Activated CD8-positive, alpha-beta memory T cell treated with anti-CD3 and anti-CD28 coated beads for 48 hours (primary cell): ENCODE data around the gene LNX2.

Experiments
- DNase-seq, 3 experiments: peaks; one replicate each; pipeline ENCODE4 v3.0.0-alpha.2; 2020; ENCODE audit warnings: low read depth in 2 of 3, low spot score in 2 of 3

Gene LNX2

GRCh38 chr13:27613628-27614027 lies 6.7 kb downstream of the LNX2 start:
- DNase-seq = no peak

DNA sequence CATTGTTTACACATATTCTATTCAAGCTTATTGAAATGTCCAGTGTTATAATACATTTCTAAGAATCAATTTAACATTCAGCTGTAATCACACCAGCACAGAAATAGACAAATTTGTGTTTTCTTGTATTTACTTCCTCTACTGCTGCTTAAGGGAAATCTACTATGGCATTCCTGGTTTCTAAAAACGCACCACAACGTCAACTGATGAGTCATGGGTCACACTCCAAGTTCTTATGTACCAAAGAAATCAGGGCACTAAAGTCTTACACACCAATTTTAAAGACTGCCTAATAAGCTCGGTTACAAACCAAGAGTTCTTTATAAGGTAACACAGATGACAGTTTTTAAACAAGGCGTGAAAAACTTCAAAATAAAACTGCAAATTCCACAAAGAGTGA lies 13.2 kb downstream of the LNX2 start:
- DNase-seq = no peak

DNA sequence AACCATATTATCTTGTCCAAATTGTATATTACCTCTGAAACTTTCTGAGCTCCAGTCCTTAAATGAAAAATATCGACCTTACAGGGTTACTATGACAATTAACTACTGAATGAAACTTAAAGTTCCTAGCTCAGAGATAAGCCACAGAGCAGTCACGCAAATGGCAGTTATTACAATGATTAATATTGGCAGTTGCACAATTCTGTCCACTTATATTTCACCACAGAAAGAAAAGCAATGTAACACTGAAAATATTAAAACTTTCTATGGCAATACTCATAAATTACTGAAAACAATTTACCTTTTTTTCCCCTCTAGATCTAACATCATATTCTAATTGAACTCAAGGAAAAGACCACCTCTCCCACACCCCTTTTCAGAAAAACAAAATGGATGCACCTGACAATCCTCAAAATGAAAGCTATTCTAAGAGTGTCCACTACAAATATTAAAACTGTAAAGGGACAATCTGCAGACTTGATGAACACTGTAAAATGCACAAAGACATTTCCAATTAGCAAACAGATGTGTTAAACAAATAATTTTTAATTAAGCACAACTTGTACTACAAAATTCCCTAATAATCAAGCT lies 14.6 kb downstream of the LNX2 start:
- DNase-seq = no peak

DNA sequence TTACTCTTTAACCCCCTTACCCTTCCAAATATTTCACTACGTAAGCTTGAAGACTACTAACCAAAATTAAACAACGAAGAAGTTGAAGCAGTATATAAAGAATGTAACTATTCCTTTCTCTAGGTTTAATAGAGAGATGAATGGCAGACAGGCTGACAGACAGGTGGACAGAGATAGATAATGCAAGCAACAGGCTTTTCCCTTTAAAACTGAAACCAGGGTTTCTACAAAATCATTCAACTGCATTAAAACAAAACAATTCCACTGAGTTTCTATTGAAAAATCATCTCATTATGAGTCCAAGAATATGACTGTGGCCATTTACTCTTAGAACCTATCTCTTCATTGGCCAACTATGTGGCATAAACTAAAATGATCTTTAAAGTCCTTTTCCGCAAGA lies 15.2 kb downstream of the LNX2 start:
- DNase-seq = no peak

GRCh38 chr13:27601803-27602202 lies 18.5 kb downstream of the LNX2 start:
- no peak for DNase-seq

DNA sequence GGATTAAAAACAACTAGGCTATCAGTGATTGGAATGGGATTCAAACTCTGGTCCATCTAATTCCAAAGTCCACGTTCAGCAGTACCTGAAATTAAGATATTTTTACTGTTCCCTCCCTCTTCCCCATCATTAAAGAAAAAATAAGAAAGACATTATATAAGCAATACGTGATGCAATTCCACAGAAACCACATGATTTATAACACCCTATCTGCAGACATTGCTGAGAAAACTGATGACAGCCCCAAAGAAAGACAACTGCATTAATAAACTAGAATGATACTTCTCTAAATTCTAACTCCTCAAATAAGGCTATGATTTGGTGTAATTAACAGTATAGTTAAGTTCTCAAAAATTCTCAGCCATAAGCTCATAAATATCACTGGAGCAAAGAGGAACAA lies 19.1 kb downstream of the LNX2 start:
- no peak for DNase-seq

- no peak for DNase-seq
These were observed 19.6 kb downstream of the LNX2 start for GRCh38 chr13:27600711-27601110.

DNA sequence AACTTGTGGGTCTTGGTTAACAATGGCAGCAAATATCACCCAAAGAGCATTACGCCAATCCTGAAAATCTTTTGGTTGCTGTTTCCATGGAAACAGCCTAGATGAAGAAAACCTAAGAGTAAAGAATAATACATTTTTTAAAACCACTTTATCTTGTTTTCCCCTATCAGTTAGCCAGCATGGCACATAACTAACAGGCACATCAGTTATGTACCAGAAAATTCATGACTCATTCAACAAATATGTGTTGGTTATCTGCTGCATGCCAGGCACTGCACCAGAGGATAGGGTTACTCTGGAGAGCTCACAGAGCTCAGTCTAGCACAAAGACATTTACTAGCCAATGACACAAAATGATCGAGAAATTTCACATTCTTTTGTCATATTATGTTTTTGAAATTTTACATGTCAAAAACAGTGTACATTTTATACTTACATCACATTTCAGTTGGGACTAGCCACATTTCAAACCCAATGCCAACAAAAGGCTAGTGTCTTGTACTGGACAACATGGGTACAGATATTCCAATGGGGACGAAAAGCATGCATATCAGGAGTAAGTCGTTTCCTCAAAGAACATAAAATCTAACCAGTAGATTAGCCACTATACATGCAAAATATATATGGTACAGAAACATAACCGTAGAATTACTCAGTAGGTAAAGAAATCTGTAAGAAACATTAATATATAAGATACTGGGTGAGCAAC lies 20.3 kb downstream of the LNX2 start:
- no peak for DNase-seq

GRCh38 chr13:27599096-27599495 lies 21.2 kb downstream of the LNX2 start:
- DNase-seq = no peak

- DNase-seq = no peak
These were observed 25.1 kb downstream of the LNX2 start for GRCh38 chr13:27595055-27595811.

GRCh38 chr13:27593267-27593666 lies 27.1 kb downstream of the LNX2 start:
- no peak for DNase-seq

DNA sequence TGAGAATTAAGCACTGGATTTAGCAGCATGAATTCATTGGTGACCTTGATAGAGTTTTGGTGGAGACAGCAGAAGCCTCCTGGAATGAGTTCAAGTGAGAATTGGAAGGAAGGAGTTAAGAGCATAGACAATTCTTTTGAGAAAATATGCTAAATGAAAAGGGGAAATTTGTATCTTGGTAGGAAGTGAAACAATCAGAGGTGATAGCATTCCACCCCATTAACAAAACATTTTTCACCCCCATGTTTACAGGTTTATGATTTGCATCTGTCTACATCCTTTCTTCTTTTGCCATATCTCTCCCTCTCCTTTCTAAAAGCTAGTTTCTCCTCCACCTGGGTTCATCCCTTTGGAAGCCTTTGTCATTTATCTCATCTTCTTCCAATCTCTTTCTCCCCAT lies 27.5 kb downstream of the LNX2 start:
- no peak for DNase-seq

- no peak for DNase-seq
These were observed 31.9 kb downstream of the LNX2 start for GRCh38 chr13:27588405-27588804.

- no peak for DNase-seq
These were observed 33.1 kb downstream of the LNX2 start for GRCh38 chr13:27587095-27587746.

- no peak for DNase-seq
These were observed 36.7 kb downstream of the LNX2 start for GRCh38 chr13:27583645-27584044.

DNA sequence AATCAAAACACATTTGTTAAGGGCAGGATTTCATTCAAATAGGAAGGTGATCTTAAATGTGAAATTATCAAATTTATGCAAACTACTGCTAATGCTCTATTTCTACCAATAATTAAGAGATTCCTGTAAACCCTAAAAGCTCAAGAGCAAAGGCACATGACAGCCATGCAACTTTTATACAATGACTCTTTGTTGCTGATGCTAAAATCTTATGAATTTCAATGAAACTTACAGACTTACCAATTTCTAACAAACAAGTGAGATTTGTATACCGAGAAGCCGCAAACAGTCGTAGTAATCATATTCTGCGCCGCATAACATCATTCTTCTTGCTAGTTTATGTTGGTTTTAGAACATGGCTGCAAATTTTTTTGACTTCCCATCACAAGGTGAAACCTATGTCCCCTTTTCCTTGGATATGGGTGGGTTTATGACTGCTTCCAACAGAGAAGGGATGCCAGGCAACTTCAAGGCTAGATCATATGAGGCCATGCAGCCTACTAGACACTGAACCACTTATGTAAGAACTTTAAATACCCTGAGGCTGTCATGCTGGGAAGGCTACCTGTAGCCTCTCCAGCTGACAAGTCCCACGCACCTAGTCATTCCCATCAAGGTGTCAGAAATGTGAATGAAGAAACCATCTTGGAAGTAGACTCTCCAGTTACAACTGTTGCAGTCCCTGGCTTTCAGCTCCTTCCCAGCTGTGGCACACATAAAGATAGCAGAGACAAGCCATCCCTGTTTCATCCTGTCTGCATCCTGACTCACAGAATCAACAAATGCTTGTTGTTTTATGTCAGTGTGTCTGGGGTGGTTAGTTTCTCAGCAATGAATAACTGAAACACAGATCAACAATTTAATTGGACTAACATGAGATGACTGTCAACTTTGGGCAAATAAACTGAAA lies 42.0 kb downstream of the LNX2 start:
- DNase-seq = no peak

- DNase-seq = no peak
These were observed 45.7 kb downstream of the LNX2 start for GRCh38 chr13:27574661-27575060.

DNA sequence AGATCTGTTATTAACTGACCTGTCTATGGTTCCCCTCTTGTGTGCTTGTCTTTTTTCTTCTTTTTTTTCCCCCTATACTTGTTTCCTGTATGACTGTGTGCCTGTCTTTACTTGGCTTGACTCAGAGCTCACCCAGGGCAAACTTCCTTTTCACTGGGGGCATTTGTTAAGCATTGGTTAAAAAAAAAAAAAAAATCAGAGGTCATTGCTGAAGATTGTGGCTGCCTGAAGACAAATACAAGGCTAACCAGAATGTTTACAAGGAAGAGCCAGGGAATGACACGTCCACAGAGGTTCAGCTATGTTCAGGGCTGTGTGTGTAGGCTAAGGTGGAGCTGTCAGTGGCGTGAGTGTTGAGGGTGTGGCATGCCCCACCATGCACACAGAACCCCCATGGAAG lies 47.1 kb downstream of the LNX2 start:
- no peak for DNase-seq

GRCh38 chr13:27572234-27572901 lies 48.0 kb downstream of the LNX2 start:
- DNase-seq = no peak

GRCh38 chr13:27570906-27571305 lies 49.4 kb downstream of the LNX2 start:
- DNase-seq = no peak
